GM23248 (cell line): ENCODE results near the gene CHAC1.

Source experiments
- EZH2 ChIP-seq: fragments of 200-600 bp; sonication (generic); IDR thresholded peaks from 2 replicates; pipeline ENCODE4 v1.6.1; 2018; ENCODE audit warnings: antibody characterized with exemption, mild to moderate bottlenecking; ENCODE audit not compliant: insufficient read depth, poor library complexity, severe bottlenecking
- EZH2phosphoT487 ChIP-seq: fragments of 200-600 bp; sonication (generic); IDR thresholded peaks from 2 replicates; pipeline ENCODE4 v1.6.1; 2018; ENCODE audit warnings: antibody characterized with exemption, moderate library complexity, mild to moderate bottlenecking, low read depth; ENCODE audit not compliant: insufficient read depth

- TF ChIP-seq EZH2 (no peak), EZH2phosphoT487 (no peak)
Measured at GRCh38 chr15:40957581-40958051, 4.3 kb downstream of the CHAC1 start.
